ENCODE measurements around the gene SLC17A2.

Gene SLC17A2, protein sequence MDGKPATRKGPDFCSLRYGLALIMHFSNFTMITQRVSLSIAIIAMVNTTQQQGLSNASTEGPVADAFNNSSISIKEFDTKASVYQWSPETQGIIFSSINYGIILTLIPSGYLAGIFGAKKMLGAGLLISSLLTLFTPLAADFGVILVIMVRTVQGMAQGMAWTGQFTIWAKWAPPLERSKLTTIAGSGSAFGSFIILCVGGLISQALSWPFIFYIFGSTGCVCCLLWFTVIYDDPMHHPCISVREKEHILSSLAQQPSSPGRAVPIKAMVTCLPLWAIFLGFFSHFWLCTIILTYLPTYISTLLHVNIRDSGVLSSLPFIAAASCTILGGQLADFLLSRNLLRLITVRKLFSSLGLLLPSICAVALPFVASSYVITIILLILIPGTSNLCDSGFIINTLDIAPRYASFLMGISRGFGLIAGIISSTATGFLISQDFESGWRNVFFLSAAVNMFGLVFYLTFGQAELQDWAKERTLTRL

DNA sequence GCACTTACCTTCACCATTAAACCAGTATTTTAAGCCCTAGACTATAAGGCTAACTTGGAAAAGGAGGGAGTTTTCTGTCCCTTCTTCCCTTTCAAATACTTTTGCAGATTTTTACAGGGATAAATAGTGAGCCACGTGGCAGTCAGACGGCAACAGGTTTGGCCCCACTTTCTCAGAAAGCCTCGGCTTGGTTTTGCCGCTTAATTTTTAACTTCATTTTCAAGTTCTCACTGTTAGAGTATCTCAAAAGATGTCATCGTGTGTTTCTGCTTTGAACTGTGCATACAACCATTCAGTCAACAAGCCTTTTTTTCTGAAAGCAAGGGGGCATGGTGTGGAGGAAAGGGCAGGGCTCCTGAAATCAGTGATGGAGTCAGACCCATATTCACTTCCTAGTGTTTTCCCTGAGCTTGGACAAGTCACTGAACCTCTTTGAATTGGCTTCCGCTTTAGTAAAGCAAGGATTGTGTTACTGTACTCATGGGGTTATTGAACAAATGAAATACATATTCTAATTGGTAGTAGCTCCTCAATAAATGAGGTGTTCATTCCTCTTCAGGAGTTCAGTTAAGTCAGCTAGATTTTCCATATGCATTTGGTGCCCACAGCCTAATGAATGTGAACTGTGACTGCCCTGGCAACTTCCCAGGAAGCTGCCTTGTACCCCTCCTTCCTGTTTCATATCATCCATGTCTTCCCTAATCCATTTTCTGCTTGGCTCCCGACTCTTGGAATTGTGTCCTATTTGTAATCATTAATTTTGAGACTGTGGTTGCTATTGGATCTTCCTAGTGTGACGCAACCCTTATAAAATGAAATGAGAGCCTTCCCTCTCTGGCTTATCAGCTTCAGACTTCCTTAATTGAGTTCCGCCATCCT is at the start of gene SLC17A2:
Gene SLC17A2, minus strand, starts transcription at position 160 of the 879 bp plus-strand sequence. CDS start 4,895 bp downstream, outside the sequence.
- DNase-seq, result no peak

DNA sequence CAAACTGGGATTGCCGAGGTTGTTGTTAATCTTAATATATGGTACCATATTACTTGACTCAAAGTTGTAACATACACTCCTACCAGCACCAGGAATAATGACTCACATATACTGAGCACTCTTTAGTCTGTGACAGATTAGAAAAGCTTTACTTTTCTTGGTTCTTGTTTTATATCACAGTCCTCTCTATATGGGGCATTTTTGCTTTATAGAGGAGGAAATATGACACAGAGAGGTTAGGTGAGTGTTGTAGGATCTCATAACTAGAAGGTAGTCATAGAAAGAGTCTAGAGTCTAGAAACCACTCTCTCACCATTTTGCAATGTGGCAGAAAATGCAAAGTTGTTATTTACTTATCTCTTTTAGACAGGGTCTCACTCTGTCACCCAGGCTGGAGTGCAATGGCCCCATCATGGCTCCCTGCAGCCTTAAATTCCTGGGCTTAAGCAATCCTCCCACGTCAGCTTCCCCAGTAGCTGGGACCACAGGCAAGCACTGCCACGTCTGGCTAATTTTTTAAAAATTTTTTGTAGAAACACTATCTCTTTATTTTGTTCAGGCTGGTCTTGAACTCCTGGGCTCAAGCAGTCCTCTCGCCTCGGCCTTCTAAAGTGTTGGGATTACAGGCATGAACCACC is 45.6 kb upstream of the SLC17A2 start:
- DNase-seq, result no peak

GRCh38 chr6:25973923-25974555 is 43.5 kb upstream of the SLC17A2 start:
- no peak for DNase-seq

DNA sequence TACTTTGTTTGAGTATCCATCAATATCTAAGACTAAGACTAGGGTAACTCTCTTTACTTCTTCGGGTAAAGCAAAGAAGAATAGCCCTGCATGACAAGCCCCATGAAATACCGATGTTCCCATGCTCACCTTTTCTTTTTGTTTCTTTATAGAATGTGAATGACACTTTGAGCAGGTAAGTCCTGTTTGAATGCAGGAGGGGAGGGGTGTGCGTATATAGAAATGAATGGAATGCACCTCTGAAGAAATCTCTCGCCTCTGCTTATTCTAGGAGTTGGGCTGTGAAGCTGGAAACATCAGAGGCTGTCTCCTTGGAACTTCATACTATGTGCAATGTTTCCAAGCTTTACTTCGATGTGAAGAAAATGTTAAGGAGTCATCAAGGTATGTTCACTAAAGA is 42.4 kb upstream of the SLC17A2 start:
- no peak for DNase-seq

- no peak for DNase-seq
These were observed 41.6 kb upstream of the SLC17A2 start for GRCh38 chr6:25972128-25972527.

GRCh38 chr6:25971187-25971821 is 40.8 kb upstream of the SLC17A2 start:
- no peak for DNase-seq

DNA sequence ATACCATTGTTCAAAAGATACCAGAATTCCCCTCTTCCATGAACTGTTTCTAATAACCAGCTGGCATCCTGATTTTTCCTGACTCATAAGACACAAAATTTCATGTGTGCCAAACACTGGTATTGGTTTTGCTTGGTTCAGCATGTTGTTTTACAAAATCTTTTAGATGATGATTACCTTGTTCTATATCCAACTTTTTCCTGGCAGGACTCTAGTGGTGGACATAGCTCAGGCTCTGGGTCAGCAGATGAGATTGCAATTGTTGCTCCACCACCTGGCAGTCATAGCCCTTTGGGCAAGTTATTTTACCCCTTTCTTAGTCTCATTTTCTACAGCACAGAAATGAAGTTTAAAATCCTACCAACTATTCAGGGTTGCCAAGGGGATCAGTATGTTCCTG is 38.3 kb upstream of the SLC17A2 start:
- no peak for DNase-seq

GRCh38 chr6:25966711-25967110 is 36.2 kb upstream of the SLC17A2 start:
- no peak for DNase-seq

DNA sequence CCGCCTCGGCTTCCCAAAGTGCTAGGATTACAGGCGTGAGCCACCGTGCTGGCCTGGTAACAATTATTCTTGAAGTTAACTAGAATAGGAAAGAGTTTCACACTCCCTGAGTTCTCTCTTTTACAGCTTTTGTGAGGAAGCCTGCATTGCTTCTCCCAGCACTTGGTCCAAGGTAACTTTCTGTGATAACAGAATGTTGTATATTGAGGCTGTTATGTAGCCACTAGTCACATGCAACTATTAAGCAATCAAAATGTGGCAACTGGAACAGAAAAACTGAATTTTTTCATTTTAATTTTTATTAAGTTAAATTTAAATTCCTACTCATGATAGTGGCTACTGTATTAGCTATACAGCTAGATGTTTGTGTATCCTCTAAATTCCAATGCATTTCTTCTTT is 34.6 kb upstream of the SLC17A2 start:
- DNase-seq, result no peak

DNA sequence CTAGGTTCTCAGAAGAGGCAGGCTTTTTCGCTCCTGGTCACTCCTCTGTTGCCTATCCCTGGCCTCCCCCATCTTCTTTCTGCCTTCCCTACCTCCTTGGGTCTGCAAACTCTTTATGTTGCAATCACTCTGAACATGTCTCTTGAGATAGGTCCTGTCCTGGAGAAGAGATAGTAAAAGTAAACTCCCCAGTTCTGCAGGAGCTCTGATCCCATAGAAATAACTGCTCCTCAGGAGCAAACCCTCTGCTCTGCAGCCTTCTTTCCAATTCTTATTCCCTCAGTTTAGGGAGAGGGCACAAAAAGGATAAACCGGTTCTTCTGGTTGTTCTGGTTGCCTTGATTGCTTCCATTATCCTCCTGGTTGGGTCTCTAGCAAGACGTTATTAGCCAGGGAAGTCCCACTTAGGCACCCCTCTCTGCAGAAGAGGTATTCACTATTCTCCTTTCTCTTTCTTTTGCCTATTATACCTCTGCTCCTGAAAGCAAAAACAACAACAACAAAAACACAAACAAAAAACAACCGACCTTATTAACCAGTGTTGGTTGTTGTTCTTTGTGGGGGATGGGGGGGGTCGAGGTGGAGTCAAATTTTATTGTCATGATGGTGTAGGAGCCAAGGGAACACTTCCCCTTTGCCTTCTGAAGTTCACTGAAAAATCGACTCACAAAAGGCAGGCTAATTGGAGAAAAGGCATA is 33.1 kb upstream of the SLC17A2 start:
- no peak for DNase-seq

DNA sequence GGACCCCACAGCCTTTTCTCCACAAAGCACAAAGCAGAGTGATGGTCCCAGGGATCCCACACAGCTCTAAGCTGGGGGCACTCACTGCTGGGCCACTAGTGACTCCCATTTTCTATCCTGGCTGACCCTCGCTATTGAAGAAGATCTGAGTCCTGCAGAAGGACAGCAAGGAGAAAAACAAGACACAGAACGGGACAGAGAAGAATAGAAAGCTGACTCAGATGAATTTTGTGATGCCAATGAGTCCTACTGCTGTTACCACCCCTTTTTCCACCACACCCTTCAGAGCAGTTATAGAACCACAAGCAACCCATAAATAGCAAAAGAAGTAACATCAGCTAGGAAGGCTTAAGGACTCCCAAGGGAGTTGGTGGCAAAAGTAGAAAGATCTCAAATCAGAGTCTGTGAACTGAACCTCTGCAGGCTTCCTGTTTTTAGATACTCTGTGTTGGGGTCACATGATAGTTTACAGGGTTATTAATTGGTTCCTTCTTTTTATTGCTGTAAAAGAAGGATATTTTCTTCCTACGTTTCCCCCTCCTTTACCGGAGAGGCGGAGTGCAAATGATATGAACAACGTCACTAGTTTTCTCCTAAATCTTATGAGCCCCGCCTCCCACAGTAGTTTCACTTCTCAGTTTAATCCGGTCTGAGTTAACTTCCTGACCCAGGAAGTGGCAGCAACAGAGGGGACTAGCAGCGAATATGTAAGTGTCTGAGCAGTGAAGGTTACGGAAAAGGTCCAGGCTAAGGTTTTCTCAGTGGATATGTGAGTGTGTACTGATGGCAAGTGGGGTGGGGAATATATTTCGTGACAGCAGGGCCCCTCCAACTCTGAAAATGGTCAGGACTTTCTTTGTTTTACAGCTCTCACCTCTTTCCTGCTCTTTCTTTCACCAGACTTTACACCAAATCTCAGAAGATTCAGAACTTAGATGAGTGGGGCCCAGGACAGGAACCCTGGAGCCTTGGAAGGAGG is 31.9 kb upstream of the SLC17A2 start, which contains the start of gene TRIM38:
Gene TRIM38, plus strand, starts transcription at position 654 of the 979 bp plus-strand sequence. CDS start 3,721 bp downstream, outside the sequence.
- no peak for DNase-seq

DNA sequence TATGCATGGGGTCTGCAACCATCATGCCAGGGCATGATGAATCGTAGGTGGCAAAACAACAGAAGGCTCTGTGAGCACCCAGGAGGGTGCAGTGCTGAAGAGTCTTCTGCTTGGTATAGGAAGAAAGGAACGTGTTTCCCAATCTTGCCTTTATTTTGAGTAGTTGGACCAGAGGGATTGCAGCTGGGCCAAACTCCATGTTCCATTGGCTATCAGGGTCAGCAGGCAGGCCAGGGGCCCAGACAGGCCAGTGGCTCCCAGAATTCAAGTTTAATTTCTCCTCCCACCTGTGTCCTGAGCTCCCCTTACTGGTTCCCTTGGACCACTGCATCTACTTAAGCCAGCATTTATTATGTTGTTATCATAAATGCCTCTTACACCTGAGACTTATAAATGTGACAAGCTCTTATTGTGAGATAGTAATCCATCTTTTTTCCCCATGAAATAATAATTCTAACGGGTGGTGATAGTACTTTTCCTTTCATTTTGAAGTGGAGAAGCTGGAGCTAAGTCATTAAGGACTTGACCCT is 31.2 kb upstream of the SLC17A2 start:
- no peak for DNase-seq

- DNase-seq, result no peak
These were observed 30.2 kb upstream of the SLC17A2 start for GRCh38 chr6:25960734-25961133.

GRCh38 chr6:25959890-25960536 is 29.5 kb upstream of the SLC17A2 start:
- no peak for DNase-seq

DNA sequence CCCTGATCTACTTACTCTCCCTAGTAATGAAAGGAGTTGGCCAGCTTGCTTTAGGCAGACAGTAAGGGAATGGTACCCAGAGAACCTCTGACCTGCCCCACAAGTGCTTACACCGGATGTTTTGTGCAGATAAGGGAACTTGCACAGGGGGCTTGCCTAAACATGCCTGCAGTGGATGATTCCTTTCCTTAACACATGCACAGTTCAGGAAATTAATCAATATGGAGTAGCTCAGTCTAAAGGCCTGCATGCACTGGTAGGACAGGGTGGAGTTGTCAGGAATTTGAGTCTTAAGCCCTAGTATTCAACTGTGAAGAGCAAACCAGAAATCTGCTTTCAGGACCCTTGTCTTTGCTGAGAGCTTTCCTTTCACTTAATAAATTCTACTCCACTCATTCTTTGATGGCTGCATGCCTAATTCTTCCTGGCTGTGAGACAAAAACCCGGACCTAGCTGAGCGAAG is 28.2 kb upstream of the SLC17A2 start:
- no peak for DNase-seq

- no peak for DNase-seq
These were observed 25.7 kb upstream of the SLC17A2 start for GRCh38 chr6:25956226-25956625.

GRCh38 chr6:25954756-25955155 is 24.3 kb upstream of the SLC17A2 start:
- no peak for DNase-seq

- DNase-seq, result no peak
These were observed 23.2 kb upstream of the SLC17A2 start for GRCh38 chr6:25953733-25954132.

- DNase-seq, result no peak
These were observed 22.0 kb upstream of the SLC17A2 start for GRCh38 chr6:25952535-25952934.
